ENCODE measurements around the gene WNT5A. TPM values are rescaled to one million over a fixed set of nuclear protein-coding genes. Genes with fewer than 3 reads are reported as not detected.

The WNT5A gene
- total RNA-seq, 1 donor from 2014 or later, result 4.2 TPM

DNA sequence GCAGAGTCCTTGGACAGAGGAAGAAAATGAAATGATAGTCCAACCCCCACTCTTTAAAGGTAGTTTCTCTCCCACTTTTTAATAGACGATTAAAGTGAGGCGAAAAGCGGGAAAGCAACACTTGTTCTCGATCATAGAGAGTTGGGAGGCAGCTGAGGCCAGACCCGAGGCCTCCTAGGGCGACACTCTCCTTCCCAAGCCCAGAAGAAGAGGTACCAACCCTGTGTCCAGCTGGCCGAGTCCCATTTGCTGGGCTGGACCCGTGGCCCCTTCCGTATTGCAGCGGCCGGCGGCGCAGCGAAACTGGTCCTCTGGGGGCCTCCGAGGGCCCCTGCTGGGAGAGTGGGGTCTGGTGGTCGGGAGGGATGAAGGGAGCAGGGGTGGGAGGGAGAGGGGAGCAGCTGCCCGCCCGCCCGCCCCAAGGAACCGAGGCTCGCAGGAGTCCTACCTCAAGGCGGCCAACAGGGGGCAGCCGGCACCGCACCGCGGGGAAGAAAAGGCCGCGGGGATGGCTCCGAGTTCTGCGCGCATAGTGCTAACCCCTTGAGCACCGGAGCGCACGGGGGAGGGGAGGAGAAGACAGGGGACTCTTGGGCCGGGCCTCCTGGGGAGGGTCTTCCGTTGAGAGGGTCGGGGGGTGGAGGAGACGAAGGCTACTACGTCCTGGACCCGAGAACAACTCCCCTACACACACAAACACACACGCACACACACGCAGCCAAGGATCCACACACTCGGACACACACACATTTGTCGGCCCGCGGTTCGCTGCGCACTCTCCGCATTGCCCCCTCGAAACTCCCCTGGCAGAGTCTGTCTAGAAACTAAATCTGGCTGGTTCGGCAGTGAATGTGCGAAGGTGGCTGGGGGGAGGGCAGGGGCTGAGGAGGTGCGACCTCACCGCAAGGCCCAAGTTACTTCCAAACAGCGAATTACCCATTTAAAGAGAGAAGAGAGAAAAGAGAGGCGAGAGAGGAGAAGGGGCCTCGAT lies 2.0 kb downstream of the WNT5A start:
- ATAC-seq, result peak; percentile 78
- peak; percentile 84 for DNase-seq
- intact Hi-C loops (cut with micrococcal nuclease), result no loop called here

DNA sequence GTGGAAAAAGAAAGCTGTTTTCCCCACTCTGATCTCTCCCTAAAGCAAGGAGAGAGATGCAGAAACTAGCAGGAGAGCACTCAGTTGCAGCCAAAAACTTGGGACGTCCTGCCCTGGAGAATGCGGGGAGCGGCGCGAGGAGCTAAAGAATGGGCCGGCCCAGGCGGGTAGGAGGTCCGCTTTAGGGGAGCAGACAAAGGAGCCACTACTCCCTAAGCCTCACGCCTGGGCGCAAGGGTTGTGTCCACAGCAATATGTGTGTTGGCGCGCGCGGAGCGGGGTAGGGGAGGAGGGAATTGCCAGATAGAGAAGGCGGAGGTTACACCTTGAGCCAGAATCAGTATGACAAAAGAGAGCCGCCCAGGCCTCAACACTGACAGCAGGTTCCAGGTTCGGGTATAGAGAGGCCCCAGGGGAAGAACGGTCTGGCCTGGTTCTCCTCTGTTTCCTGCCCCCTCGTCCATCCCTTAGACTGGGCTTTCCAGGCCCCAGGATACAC lies 2.9 kb downstream of the WNT5A start:
- no peak for ATAC-seq
- DNase-seq, result peak; percentile 33
- intact Hi-C loops (cut with micrococcal nuclease), result no loop called here

DNA sequence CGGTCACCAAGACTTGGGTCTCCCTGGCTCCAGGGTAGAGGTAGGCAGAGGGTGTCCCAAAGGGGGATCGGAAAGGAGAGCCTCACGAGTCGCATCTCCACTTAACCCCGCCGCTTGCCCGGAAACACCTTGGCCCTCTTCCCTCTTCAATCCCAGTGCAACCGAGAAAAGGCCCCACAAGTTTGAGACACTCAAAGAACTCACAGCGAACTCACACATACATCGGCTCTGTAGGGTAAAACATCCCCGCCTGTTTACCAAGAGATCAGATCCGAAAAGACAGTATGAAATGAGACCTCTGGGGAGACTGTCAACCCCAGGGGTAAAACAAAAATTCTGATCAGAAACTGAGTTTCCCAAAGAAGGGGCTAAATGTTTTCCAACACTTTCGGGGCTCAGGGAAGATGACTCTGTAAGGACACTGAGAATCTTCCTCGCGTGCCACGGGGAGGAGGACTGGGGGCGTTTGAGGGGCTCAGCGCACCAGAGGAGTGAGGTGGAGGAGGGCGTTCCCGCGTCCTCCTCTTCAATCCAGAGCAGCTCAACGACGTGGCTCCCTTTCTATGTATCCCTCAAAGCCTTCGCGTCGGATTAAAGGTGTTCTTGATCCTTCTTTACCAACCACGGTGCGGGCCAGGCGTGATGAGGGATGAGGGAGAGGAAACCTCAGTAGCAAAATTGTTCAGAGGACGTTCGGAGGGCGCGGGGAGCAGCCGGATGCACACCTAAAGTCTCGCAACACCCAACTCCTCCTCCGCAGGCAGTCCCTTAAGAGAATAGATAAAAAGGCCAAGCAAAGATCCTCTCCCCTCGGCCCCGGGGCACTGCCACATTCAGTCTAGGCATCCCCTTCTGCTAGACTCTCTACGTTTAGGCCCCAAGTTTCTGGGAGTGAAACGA lies 3.7 kb downstream of the WNT5A start:
- DNase-seq, result no peak
- no peak for ATAC-seq
- intact Hi-C loops (cut with micrococcal nuclease), result no loop called here

DNA sequence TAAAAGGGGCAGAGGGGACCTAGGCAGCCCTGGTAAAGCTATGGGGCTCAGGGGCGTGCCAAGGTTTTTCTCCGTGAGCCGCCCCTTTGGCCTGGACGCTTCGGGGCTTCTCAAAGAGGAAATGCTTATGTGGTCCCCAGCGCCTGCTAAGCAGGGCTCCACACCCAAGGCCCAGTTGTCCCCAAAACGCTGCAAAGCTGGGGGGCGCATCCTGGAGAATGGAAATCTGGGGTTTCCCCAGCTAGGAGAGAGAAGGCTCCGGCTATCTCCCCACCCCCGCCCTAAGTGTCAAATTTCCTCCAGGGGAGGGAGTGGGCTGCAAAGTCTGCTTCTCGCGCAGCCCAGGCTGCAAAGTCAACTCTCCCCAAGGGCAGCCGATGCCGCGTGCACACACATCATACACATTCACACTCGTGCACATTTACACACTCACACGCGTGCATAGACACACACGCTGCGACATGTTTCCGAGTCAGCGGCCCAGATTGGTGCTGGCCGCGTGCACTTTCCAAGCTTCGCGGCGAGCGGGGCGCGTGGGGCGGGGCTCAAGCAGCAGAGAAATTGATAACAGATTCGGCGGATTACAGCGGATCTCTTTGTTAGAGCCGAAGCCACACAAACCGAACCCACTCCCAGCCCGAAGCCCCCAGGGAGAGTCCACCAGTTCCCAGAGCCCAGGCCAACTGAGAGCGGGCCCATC lies 4.5 kb downstream of the WNT5A start:
- no peak for DNase-seq
- intact Hi-C loops (cut with micrococcal nuclease), result no loop called here
- no peak for ATAC-seq

DNA sequence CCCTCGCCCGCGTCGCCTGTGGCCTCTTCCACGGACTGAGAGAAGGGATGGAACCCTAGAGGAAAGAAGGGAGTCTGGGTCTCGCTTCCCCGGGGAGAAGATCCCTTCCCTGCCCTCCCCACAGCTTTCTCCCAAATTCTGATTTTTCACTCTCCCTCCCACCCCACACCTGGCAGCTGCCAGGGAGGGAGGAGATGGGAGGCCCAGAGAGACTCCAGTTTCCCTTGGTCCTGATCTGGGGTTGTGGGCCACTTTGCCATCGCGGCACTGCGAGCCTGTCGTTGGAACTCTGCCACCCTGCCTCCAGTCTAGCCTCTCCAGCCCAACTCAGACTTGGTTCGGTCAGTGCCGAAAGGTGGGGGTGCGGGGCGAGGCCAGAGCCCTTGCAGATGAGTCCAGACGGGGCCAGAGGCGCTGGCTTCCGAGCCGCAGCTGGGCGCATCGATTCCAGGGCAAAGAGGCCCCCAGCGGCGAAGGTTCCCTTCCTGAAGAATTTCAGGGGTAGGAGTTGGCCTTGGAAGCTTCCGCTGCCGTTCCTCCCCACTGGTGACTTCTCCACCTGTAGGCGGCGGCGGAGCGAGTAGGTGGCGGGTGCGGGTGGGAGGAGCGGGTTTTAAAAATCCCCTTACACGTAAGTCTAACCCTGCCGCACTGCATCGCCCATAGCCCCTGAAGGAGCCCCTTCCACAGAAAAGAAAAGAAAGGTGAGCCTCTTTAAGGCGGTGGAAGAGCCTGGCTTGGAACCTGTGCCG lies 5.2 kb downstream of the WNT5A start:
- intact Hi-C loops (cut with micrococcal nuclease), result no loop called here
- peak; percentile 35 for DNase-seq
- ATAC-seq, result no peak

DNA sequence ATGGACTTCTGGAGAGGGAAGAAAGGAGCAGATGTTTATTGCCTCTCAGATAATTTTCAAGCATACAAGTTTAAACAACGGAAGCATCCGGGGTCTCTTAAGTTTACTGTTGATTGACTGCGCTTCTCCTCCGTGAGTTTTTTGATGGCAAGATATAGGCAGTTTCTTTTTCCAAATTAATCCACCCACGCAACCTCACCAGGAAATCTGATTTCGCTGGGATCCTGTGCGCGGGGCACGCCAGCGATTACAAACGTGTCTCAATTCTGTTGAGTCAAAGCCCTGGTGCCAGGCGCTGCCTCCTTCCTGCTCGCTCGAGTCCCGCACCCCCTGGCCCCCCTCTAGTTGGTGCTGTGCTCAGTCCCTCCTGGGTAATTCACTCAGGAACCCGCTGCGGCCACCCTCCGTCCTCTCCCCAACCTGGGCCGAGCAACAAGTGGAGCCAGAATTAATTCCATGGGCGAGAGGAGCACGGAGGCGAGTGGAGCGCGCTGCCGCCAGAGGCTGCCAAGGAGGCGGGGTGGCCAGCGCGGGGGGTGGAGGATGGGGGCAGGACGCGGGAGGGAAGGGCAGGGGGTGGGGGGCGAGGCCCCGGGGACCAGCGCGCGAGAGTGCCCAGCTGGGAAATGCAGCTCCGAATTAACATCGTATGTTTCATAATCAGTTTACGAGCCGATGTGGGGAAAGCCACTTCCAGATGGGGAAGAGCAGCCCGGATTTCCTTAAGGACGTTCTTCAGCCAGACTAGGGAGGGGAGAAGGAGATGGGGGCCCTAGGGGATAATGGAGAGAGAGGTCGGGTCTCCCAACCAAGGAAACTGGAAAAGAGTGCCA lies 6.0 kb downstream of the WNT5A start:
- DNase-seq, result peak; percentile 42
- intact Hi-C loops (cut with micrococcal nuclease), result no loop called here
- peak; percentile 38 for ATAC-seq

DNA sequence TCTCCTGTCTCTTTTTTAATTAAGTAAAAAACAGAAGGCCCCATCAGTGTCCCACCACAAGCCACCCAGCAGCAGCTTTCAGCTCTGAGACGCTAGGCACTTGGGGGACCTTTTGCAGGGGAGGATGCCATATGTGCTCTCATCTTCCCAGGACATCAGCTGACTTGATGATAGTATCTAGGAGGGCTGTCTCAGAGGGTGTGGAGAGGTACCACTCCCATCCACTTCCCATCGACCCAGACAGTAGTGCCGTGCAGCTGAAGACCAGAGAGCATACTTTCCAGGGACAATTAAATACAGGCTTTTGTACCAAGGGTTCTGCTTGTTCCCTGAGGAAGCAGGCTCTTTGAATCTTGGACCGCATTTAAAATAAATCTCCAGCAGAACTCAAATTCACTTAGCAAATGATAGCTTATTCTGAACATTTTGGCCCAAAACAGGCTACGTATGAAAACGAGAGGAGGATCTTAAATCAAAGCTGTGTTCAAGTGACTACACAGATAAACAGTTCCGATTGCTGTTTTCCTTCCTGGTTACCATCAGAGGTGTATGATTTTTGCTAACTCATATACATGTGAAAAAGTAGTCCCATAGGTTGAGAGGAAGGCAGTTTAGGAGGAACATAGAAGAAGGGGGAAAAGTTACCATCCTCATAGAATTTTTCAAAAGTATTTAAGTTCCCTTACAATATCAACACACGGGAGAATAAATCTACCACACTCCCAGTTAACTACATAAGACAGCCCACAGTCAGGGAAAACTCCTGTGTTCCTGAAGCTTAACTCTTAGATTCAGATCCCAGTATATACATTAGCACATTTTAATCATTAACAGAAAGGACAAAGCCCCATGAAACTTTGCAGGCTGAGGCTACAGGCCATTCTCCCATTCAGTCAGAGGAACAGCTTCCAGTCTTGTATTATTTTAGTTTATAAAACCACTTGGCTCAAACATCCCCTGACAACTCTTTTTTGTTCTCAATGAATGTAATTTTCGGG lies 9.5 kb downstream of the WNT5A start:
- no peak for DNase-seq
- ATAC-seq, result no peak
- intact Hi-C loops (cut with micrococcal nuclease), result no loop called here

DNA sequence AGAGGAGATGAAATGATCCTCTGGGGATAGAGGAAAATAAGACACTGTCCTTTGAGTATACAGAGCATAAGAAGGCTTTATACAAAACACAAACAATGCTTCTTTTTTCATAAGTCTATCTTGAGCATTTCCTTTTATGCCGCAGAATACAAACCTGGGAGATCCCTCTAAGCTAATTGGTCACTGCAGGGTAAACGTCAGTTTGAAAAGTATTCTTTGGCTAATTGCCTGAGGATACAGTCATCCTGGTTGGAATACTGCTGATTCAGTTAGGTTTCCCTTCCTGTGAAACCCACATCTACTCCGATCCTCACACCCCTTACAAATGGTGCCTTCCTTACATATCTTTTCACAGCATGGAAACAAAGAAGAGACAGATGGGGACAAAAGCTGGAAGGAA lies 10.6 kb downstream of the WNT5A start:
- ATAC-seq, result no peak
- intact Hi-C loops (cut with micrococcal nuclease), result no loop called here
- DNase-seq, result no peak

DNA sequence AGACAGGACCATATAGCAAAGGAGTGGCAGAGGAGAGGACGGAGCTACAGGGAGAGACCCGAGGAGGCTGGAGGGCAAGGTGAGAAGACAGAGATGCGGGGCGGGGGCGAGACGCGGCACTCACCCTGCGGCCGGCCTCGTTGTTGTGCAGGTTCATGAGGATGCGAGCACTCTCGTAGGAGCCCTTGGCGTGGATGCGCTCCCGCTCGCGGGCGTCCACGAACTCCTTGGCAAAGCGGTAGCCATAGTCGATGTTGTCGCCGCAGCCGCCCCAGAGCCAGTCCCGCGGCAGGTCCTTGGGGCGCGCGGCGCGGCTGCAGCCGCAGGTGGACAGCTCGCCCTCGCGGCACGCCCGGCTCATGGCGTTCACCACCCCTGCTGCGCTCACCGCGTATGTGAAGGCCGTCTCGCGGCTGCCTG lies 12.9 kb downstream of the WNT5A start:
- ATAC-seq (no peak), DNase-seq (peak; percentile 25)
- intact Hi-C loops (cut with micrococcal nuclease), result no loop called here

DNA sequence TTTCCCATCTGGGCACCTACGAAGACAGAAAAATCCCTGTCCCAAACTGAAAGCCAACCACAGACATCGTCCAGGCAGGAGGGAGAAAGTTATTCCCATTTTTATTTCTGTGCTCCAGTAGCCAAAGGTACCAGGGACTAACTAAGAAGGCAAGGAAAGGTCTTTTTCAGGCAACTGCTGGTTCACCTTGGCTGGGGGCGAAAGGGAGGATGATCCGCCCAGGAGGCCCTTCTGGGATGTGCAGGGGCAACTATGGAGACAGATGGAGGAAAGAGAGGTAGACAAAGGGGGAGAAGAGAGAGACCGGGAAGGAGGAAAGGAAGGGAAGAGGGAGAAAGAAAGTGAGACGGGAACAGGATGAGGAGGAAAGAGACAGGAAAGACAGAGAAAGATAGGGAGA lies 13.3 kb downstream of the WNT5A start:
- ATAC-seq (no peak), DNase-seq (no peak)
- intact Hi-C loops (cut with micrococcal nuclease), result no loop called here

DNA sequence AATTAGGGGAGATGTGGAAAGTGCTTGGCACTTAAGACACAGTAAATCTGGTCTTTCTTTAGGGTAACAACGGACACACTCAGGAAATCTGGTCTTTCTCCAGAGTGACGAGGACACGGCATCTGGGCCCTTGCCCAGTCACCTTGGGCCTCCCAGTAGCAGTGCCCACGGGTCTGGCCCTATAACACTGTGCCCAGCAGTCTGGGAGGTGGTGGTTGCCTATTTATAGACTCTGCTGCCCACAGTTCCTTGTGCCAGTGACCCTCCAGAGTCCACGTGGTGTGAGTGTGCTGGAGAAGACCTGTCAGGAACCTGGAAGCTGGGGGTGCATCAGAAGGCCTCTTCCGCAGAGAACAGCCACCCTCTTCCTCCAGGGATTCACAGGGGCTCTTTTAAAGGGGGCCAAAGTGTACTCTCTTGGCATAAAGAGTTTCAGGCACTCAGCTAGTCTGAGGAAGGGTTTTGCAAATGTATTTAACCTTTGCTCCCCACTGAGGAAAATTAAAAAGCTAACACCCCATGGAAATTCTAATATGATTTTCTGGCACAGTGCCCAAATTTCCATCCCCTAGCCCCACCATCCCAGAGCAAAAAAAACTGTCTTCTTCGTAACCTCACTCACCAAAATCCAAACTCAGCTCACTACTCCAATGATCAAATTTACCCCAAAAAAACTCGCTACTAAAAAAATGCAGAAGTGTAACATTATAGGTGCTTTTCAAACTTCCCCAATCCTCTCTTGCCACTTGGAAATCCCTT lies 15.4 kb downstream of the WNT5A start:
- peak; percentile 82 for DNase-seq
- intact Hi-C loops (cut with micrococcal nuclease), result no loop called here
- peak; percentile 100 for ATAC-seq

DNA sequence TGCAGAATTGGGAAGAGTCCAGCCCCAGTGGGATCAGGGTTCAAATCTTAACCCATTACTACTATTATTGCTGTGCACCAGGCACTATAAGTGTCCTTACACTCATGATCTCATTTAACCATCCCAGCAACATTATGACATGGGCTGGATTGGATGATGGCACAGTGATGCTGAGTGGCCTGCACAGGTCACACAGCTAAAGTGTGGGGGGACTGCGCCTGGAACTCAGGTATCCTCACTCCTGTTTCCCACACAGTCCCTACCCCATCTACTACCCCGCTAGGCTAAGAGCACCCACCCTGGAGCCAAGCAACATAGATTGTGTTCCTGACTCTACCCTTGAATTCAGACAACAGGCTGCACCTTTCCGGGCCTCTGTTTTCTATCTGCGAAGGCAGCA lies 16.0 kb downstream of the WNT5A start:
- DNase-seq (no peak), ATAC-seq (no peak)
- intact Hi-C loops (cut with micrococcal nuclease), result no loop called here

DNA sequence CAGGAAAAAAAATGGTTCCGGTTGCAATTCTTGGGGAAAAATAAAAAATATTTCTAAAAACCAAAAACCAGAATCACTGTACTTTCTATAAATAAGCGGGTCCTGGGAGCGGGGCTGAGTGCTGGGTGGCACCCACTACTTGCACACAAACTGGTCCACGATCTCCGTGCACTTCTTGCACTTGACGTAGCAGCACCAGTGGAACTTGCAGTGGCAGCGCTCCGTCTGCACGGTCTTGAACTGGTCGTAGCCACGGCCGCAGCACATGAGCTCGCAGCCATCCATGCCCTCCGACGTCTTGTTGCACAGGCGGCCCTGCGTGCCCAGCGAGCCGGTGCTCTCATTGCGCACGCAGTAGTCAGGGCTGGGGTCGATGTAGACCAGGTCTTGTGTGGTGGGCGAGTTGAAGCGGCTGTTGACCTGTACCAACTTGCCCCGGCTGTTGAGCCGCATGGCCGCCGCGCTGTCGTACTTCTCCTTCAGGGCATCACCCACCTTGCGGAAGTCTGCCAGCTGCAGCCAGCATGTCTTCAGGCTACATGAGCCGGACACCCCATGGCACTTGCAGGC lies 17.1 kb downstream of the WNT5A start:
- intact Hi-C loops (cut with micrococcal nuclease), result no loop called here
- ATAC-seq (no peak), DNase-seq (peak; percentile 25)

DNA sequence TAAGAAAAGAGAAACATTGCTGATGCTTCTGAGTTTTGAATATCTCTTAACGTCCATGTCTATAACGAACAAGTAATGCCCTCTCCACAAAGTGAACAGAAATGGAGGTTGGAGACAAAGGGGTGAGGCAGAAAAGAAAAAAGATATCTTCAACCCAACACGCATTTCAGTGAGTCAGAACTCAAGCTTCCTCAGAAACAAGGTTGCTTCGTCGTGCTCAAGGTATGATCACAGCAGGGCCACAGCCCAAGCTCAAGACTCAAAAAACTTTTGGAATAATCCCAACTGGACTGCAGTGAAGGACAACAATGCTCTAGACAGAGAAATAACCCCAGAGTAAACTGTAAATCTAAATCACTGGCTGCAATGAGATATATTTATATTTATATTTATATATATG lies 18.9 kb downstream of the WNT5A start:
- ATAC-seq, result no peak
- intact Hi-C loops (cut with micrococcal nuclease), result no loop called here
- no peak for DNase-seq

DNA sequence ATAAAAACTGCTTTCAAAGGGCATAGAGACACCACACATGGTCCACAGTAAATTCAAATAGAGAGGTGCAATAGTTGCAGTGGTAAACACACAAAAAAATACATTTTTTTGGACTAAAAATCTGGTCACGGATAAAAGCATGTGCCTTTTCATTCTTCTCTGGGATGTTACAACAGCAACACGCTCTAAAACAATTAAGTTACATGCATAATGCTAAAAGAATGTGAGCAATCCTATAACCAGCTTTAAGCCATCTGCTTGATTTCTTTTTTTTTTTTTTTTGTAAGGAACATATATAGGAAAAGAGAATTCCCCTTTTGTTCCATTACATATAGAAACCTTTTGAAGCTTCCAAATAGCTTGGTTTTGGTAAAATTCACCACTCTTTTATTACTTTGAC lies 20.0 kb downstream of the WNT5A start:
- no peak for ATAC-seq
- intact Hi-C loops (cut with micrococcal nuclease), result no loop called here
- DNase-seq, result no peak

DNA sequence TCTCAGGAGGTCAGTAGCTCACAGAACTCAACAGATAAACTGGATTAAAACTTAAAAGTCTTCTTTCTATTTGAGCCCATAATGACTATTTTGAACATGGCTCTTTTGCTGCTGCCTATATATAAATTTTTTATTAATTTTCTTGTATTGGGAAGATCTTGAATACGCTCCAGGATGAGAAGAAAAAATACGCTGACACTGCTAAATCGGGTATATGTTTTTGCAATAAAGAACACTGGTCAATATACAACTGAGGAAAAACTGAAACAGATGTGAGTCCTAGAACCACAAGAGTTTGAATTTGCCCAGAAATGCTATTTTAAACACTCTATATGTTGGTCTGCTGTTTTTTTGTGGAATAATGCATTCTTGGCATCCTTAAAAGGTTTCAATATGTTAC lies 20.6 kb downstream of the WNT5A start:
- ATAC-seq, result no peak
- DNase-seq, result no peak
- intact Hi-C loops (cut with micrococcal nuclease), result no loop called here
